NCI-H187 treated with DMSO at 0.1 percent for 48 hours (cell line): ENCODE measurements around the gene GATB.

Experiments used
- DNase-seq: peaks from one replicate; lab custom pipeline; 2025; lab: John Stamatoyannopoulos, UW

The GATB gene

GRCh38 chr4:151694961-151695720, 65.7 kb downstream of the GATB start:
- no peak for DNase-seq

GRCh38 chr4:151692821-151693673, 67.8 kb downstream of the GATB start:
- DNase-seq: no peak

GRCh38 chr4:151692443-151692782, 68.4 kb downstream of the GATB start:
- DNase-seq: no peak

- no peak for DNase-seq
Observed at GRCh38 chr4:151691639-151692442, 69.0 kb downstream of the GATB start.

GRCh38 chr4:151690876-151691275, 69.9 kb downstream of the GATB start:
- DNase-seq: no peak

GRCh38 chr4:151690164-151690870, 70.5 kb downstream of the GATB start:
- no peak for DNase-seq

GRCh38 chr4:151689211-151689991, 71.4 kb downstream of the GATB start:
- no peak for DNase-seq

- no peak for DNase-seq
Observed at GRCh38 chr4:151688785-151689043, 72.1 kb downstream of the GATB start.

- no peak for DNase-seq
Observed at GRCh38 chr4:151688003-151688784, 72.6 kb downstream of the GATB start.

- no peak for DNase-seq
Observed at GRCh38 chr4:151687021-151687640, 73.7 kb downstream of the GATB start.

GRCh38 chr4:151685303-151685702, 75.5 kb downstream of the GATB start:
- DNase-seq: no peak

- no peak for DNase-seq
Observed at GRCh38 chr4:151681085-151681484, 79.7 kb downstream of the GATB start.

GRCh38 chr4:151679231-151679630, 81.6 kb downstream of the GATB start:
- DNase-seq: no peak

- no peak for DNase-seq
Observed at GRCh38 chr4:151678048-151678872, 82.5 kb downstream of the GATB start.

GRCh38 chr4:151677193-151677592, 83.6 kb downstream of the GATB start:
- no peak for DNase-seq

GRCh38 chr4:151676301-151676700, 84.5 kb downstream of the GATB start:
- DNase-seq: no peak

GRCh38 chr4:151675411-151675971, 85.3 kb downstream of the GATB start:
- no peak for DNase-seq

GRCh38 chr4:151674804-151675391, 85.9 kb downstream of the GATB start:
- DNase-seq: no peak
